OCI-LY1 (cell line): ENCODE data around the gene GRK1.
"Not testable (repeated sequence)": the region's sequence is repeated elsewhere in the genome, so short reads cannot be mapped to it uniquely, and the experiment has no call there.

Experiments used
- EZH2 ChIP-seq: fragments of 200-600 bp; sonication (generic), shearing (Covaris generic); IDR thresholded peaks from 2 replicates; pipeline ENCODE4 v1.8.0; 2017; ENCODE audit warnings: borderline replicate concordance, mixed run types, mild to moderate bottlenecking, antibody characterized with exemption, low read length, moderate library complexity, mixed read lengths
- TF ChIP-seq, protein P1 (sequence below): fragments of 200-600 bp; sonication (generic), shearing (Covaris generic); IDR thresholded peaks from 2 replicates; pipeline ENCODE4 v1.5.1; 2017; ENCODE audit warnings: mild to moderate bottlenecking, antibody characterized with exemption, low read length, moderate library complexity, mixed read lengths

- TF ChIP-seq, protein P1, sequence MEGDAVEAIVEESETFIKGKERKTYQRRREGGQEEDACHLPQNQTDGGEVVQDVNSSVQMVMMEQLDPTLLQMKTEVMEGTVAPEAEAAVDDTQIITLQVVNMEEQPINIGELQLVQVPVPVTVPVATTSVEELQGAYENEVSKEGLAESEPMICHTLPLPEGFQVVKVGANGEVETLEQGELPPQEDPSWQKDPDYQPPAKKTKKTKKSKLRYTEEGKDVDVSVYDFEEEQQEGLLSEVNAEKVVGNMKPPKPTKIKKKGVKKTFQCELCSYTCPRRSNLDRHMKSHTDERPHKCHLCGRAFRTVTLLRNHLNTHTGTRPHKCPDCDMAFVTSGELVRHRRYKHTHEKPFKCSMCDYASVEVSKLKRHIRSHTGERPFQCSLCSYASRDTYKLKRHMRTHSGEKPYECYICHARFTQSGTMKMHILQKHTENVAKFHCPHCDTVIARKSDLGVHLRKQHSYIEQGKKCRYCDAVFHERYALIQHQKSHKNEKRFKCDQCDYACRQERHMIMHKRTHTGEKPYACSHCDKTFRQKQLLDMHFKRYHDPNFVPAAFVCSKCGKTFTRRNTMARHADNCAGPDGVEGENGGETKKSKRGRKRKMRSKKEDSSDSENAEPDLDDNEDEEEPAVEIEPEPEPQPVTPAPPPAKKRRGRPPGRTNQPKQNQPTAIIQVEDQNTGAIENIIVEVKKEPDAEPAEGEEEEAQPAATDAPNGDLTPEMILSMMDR = not testable (repeated sequence)
- not testable (repeated sequence) for TF ChIP-seq EZH2
These were observed 45.0 kb upstream of the GRK1 start for GRCh38 chr13:113621986-113622550.
